ENCODE data around the gene ZBTB8A. TPM values are rescaled to one million over a fixed set of nuclear protein-coding genes. Genes with fewer than 3 reads are reported as not detected.
A peak's percentile ranks its signal among the peaks of the same experiment; 100 is the strongest.

The ZBTB8A gene
- total and polyA plus RNA-seq, 2 of the 13 experiments (the other 11 are each of a cell fraction or from before 2014, with no cell fraction given) = 1.3 to 3.7 TPM

GRCh38 chr1:32651461-32652073 is 112.3 kb downstream of the ZBTB8A start (continued):
- TF ChIP-seq PHF8 (CRISPR knock-in tag; IDR thresholded peaks at IDR 0.05) (peak; percentile 66; the same call in 1 of the 2 replicates), WIZ (CRISPR knock-in tag; IDR thresholded peaks at IDR 0.05) (no peak), THAP9 (CRISPR knock-in tag; IDR thresholded peaks at IDR 0.05; ENCODE audit: borderline replicate concordance) (no peak), ZNF292 (CRISPR knock-in tag; IDR thresholded peaks at IDR 0.05; ENCODE audit: borderline replicate concordance, low read depth) (no peak), ZNF33B (CRISPR knock-in tag; IDR thresholded peaks at IDR 0.05) (no peak), MATR3 (CRISPR knock-in tag; IDR thresholded peaks at IDR 0.05) (no peak), ZFAT (CRISPR knock-in tag; conservative IDR thresholded peaks at IDR 0.05) (0 out of 2 replicates have a peak, but pooled peaks have one; percentile 14), ZFY (CRISPR knock-in tag; IDR thresholded peaks at IDR 0.05) (peak; percentile 82), NFIB (CRISPR knock-in tag; IDR thresholded peaks at IDR 0.05; ENCODE audit: borderline replicate concordance) (0 out of 2 replicates have a peak, but pooled peaks have one; percentile 63), HNRNPLL (IDR thresholded peaks at IDR 0.05; ENCODE audit: low read depth, low read length, poor library complexity, severe bottlenecking) (no peak), ZNF430 (CRISPR knock-in tag; IDR thresholded peaks at IDR 0.05) (no peak; the same call in none of the 2 replicates), GATAD1 (CRISPR knock-in tag; IDR thresholded peaks at IDR 0.05) (no peak), SIN3B (IDR thresholded peaks at IDR 0.05; ENCODE audit: low read length) (no peak), HIVEP1 (CRISPR knock-in tag; IDR thresholded peaks at IDR 0.05) (no peak; the same call in 1 of the 2 replicates), ARNT (IDR thresholded peaks at IDR 0.05) (no peak), CHD2 (IDR thresholded peaks at IDR 0.05; ENCODE audit: low read depth, low read length) (no peak), SALL1 (CRISPR knock-in tag; IDR thresholded peaks at IDR 0.05) (no peak), ZNF282 (IDR thresholded peaks at IDR 0.05; ENCODE audit: partially characterized antibody) (no peak), GZF1 (CRISPR knock-in tag; IDR thresholded peaks at IDR 0.05) (no peak), PHF20 (CRISPR knock-in tag; IDR thresholded peaks at IDR 0.05) (0 out of 2 replicates have a peak, but pooled peaks have one; percentile 12), HNF4A (CRISPR knock-in tag; IDR thresholded peaks at IDR 0.05) (0 out of 2 replicates have a peak, but pooled peaks have one; percentile 0), ZEB1 (IDR thresholded peaks at IDR 0.05; ENCODE audit: insufficient replicate concordance, low read depth) (peak; percentile 11), ZBTB2 (CRISPR knock-in tag; IDR thresholded peaks at IDR 0.05; ENCODE audit: low read depth) (peak; percentile 11; the same call in 1 of the 2 replicates), SOX6 (IDR thresholded peaks at IDR 0.05) (no peak), SOX6 (CRISPR knock-in tag; IDR thresholded peaks at IDR 0.05) (no peak)
- TF ChIP-seq, protein P1, sequence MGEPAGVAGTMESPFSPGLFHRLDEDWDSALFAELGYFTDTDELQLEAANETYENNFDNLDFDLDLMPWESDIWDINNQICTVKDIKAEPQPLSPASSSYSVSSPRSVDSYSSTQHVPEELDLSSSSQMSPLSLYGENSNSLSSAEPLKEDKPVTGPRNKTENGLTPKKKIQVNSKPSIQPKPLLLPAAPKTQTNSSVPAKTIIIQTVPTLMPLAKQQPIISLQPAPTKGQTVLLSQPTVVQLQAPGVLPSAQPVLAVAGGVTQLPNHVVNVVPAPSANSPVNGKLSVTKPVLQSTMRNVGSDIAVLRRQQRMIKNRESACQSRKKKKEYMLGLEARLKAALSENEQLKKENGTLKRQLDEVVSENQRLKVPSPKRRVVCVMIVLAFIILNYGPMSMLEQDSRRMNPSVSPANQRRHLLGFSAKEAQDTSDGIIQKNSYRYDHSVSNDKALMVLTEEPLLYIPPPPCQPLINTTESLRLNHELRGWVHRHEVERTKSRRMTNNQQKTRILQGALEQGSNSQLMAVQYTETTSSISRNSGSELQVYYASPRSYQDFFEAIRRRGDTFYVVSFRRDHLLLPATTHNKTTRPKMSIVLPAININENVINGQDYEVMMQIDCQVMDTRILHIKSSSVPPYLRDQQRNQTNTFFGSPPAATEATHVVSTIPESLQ (CRISPR knock-in tag; conservative IDR thresholded peaks at IDR 0.05) = no peak

Measured in HepG2 (cell line).